Natural killer cell (primary cell): ENCODE data around the gene HCN3. TPM values are rescaled to one million over a fixed set of nuclear protein-coding genes. Genes with fewer than 3 reads are reported as not detected.

Experiments
- ATAC-seq, 3 donors: fragments of 150-1000 bp in 2 of 3; fragments of 200-7000 bp in 1 of 3; cut with Tn5 transposase; 1 replicate in 1 of 3; 2 replicates in 2 of 3; pipeline ENCODE4 v1.10.0; 2021; ENCODE audit warnings: mild to moderate bottlenecking in 2 of 3, moderate library complexity in 2 of 3
- DNase-seq, 2 donors: peaks; one replicate each; pipeline versions ENCODE4 v3.0.0 to v3.0.0-alpha.2; 2013 to 2021; ENCODE audit warnings: mixed read lengths in 1 of 2
- H3K27ac ChIP-seq: one replicate; pipeline ENCODE4 v1.5.1; 2013; ENCODE audit warnings: mild to moderate bottlenecking, low read length
- H3K27me3 ChIP-seq: one replicate; pipeline ENCODE4 v1.6.1; 2013; ENCODE audit warnings: low read length; ENCODE audit not compliant: control insufficient read depth, insufficient read depth
- H3K36me3 ChIP-seq: one replicate; pipeline ENCODE4 v1.6.1; 2013; ENCODE audit warnings: low read length; ENCODE audit not compliant: control insufficient read depth, insufficient read depth
- H3K4me1 ChIP-seq: one replicate; pipeline ENCODE4 v1.6.1; 2013; ENCODE audit warnings: low read length; ENCODE audit not compliant: control insufficient read depth, insufficient read depth
- H3K4me3 ChIP-seq: one replicate; pipeline ENCODE4 v1.5.1; 2013; ENCODE audit warnings: low read length
- H3K9me3 ChIP-seq: one replicate; pipeline ENCODE4 v1.6.1; 2013; ENCODE audit warnings: low read length; ENCODE audit not compliant: control insufficient read depth, insufficient read depth
- H3K27ac Mint-ChIP-seq, 2 donors: one replicate each; pipeline ENCODE4 v1.8.0; 2022; ENCODE audit warnings: mild to moderate bottlenecking in 2 of 2, mixed read lengths in 2 of 2, moderate library complexity in 1 of 2
- H3K27me3 Mint-ChIP-seq, 2 donors: one replicate each; pipeline ENCODE4 v1.8.0; 2022; ENCODE audit warnings: low read depth in 2 of 2, mixed read lengths in 2 of 2
- H3K36me3 Mint-ChIP-seq: one replicate; pipeline ENCODE4 v1.8.0; 2022; ENCODE audit warnings: mixed read lengths
- H3K4me1 Mint-ChIP-seq, 2 donors: one replicate each; pipeline ENCODE4 v1.8.0; 2022; ENCODE audit warnings: mixed read lengths in 2 of 2
- H3K4me3 Mint-ChIP-seq: one replicate; pipeline ENCODE4 v1.8.0; 2022; ENCODE audit warnings: mild to moderate bottlenecking, moderate library complexity, mixed read lengths
- H3K9me3 Mint-ChIP-seq, 2 donors: one replicate each; pipeline ENCODE4 v1.8.0; 2022; ENCODE audit warnings: mixed read lengths in 2 of 2
- CTCF ChIP-seq: fragments of 200-600 bp; IDR thresholded peaks from one replicate; pipeline ENCODE4 v1.8.0; 2022; ENCODE audit warnings: antibody characterized with exemption
- WGBS: methylation state at CpG from one replicate; pipeline ENCODE4 v1.1.7; 2013; ENCODE audit warnings: missing lambda C conversion rate; ENCODE audit not compliant: insufficient coverage; 5-methylcytosine and 5-hydroxymethylcytosine counted together
- intact Hi-C: fragments of 100-400 bp; cut with micrococcal nuclease; formaldehyde crosslinking; loops from one replicate; pipeline ENCODE4 v1.14.2; 2022
- total RNA-seq, 4 donors: library from RNA; stranded (reverse); fragments of 120-200 nt in 1 of 4; gene quantifications; one replicate each; pipeline versions ENCODE4 v1.2.3 to v1.2.4, GENCODE V29; 2013 to 2022

The HCN3 gene
- total RNA-seq, 3 donors from 2014 or later (not counting 1 experiment from before 2014, with no cell fraction given), result 2.0 to 3.4 (median 2.6) TPM

- ATAC-seq (no peak), DNase-seq (no peak)
- Histone ChIP-seq H3K4me3 (no peak overlapping the region), H3K27ac (no peak overlapping the region), H3K4me1 (peaks cover 10% of the 10 kb centered on the region), H3K27me3 (no peaks in the 10 kb centered on the region), H3K9me3 (no peaks in the 10 kb centered on the region), H3K36me3 (no peaks in the 10 kb centered on the region)
- H3K36me3 Mint-ChIP-seq, result no peaks in the 10 kb centered on the region
- H3K4me1 Mint-ChIP-seq, result peaks cover 0 to 13% of the 10 kb centered on the region in 2 donors
- no peaks in the 10 kb centered on the region for H3K9me3 Mint-ChIP-seq
- no peak overlapping the region for H3K27ac Mint-ChIP-seq
- H3K27me3 Mint-ChIP-seq, result no peaks in the 10 kb centered on the region
- 96% methylated on average over 28 of the region's 29 CpGs for WGBS
- intact Hi-C loops, result no loop called here
- no peak overlapping the region for H3K4me3 Mint-ChIP-seq
- TF ChIP-seq CTCF, result no peak
Observed at GRCh38 chr1:155282488-155283091, 5.3 kb downstream of the HCN3 start.

- Histone ChIP-seq H3K27me3 (no peaks in the 10 kb centered on the region), H3K4me3 (no peak overlapping the region), H3K27ac (no peak overlapping the region), H3K36me3 (no peaks in the 10 kb centered on the region), H3K4me1 (no peaks in the 10 kb centered on the region), H3K9me3 (no peaks in the 10 kb centered on the region)
- DNase-seq (no peak), ATAC-seq (no peak)
- Mint-ChIP-seq H3K9me3 (no peaks in the 10 kb centered on the region), H3K36me3 (no peaks in the 10 kb centered on the region), H3K27me3 (no peaks in the 10 kb centered on the region), H3K4me1 (peaks cover 0 to 2% of the 10 kb centered on the region in 2 donors), H3K4me3 (no peak overlapping the region), H3K27ac (no peak overlapping the region)
- no peak for TF ChIP-seq CTCF
- 94% methylated on average over 12 of the region's 12 CpGs for WGBS
- intact Hi-C loops, result no loop called here
Observed at GRCh38 chr1:155284476-155284875, 7.2 kb downstream of the HCN3 start.

- TF ChIP-seq CTCF, result no peak
- ATAC-seq (no peak), DNase-seq (no peak)
- no peaks in the 10 kb centered on the region for H3K36me3 ChIP-seq
- H3K4me1 ChIP-seq, result no peaks in the 10 kb centered on the region
- H3K27ac ChIP-seq, result no peak overlapping the region
- no peaks in the 10 kb centered on the region for H3K36me3 Mint-ChIP-seq
- H3K9me3 ChIP-seq, result no peaks in the 10 kb centered on the region
- H3K4me1 Mint-ChIP-seq, result no peaks in the 10 kb centered on the region
- no peak overlapping the region for H3K27ac Mint-ChIP-seq
- no peak overlapping the region for H3K4me3 Mint-ChIP-seq
- H3K27me3 ChIP-seq, result no peaks in the 10 kb centered on the region
- H3K27me3 Mint-ChIP-seq, result peaks cover 0 to under 1% of the 10 kb centered on the region in 2 donors
- H3K9me3 Mint-ChIP-seq, result no peaks in the 10 kb centered on the region
- no peak overlapping the region for H3K4me3 ChIP-seq
- 97% methylated on average over 14 of the region's 14 CpGs for WGBS
- intact Hi-C loops, result no loop called here
Observed at GRCh38 chr1:155285063-155285462, 7.8 kb downstream of the HCN3 start.

GRCh38 chr1:155285631-155286044 lies 8.4 kb downstream of the HCN3 start:
- DNase-seq (no peak), ATAC-seq (no peak)
- H3K4me1 ChIP-seq, result no peaks in the 10 kb centered on the region
- H3K27me3 ChIP-seq, result no peaks in the 10 kb centered on the region
- intact Hi-C loops, result no loop called here
- Mint-ChIP-seq H3K4me1 (no peaks in the 10 kb centered on the region), H3K4me3 (no peak overlapping the region), H3K36me3 (no peaks in the 10 kb centered on the region), H3K27ac (no peak overlapping the region), H3K9me3 (no peaks in the 10 kb centered on the region), H3K27me3 (peaks cover 0 to 3% of the 10 kb centered on the region in 2 donors)
- no peaks in the 10 kb centered on the region for H3K36me3 ChIP-seq
- no peak for TF ChIP-seq CTCF
- no peaks in the 10 kb centered on the region for H3K9me3 ChIP-seq
- H3K4me3 ChIP-seq, result no peak overlapping the region
- H3K27ac ChIP-seq, result no peak overlapping the region
- WGBS, result 96% methylated on average over 18 of the region's 18 CpGs
